ENCODE measurements around the gene DNAH8. TPM values are rescaled to one million over a fixed set of nuclear protein-coding genes. Genes with fewer than 3 reads are reported as not detected.
A peak's percentile ranks its signal among the peaks of the same experiment; 100 is the strongest.

Gene DNAH8
- total and polyA plus RNA-seq, 11 donors = 0.02 to 0.50 (median 0.02) TPM; not detected in 8

DNA sequence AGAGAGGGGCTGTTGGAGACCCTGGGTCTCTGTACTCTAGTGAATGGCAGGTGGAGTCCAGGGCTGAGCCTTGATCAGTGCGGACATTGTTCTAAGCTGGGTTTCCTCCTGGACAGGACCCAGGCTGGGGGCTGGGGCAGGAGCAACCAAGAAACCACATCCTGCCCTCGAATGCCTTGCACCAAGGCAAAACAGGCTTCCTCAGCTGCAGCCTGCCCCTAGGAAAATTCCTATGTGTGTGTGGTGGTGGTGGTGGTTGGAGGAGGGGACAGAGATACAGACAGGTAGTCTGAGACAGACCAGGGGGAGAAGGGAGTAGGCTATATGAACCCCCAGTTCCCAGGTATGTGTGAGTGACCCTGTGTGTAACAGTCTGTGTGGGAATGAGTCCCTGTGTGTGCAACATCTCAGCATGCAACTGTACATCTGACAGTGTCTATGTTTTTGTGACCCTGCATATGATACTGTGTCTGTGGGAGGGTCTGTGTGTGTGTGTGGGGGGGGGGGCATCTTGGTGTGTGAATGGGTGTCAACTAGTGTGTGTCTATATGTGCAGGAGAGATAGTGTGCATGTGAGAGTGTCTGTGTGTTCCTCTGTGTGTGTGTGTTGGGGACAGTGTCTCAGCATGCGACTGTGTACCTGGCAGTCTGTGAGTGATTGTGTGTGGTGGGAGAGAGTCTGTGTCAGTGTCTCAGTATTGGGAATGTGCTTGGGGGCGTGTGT is 336.4 kb downstream of the DNAH8 start:
- no peak for TF ChIP-seq POLR2A (IDR thresholded peaks at IDR 0.05)
- TF ChIP-seq, protein P1, sequence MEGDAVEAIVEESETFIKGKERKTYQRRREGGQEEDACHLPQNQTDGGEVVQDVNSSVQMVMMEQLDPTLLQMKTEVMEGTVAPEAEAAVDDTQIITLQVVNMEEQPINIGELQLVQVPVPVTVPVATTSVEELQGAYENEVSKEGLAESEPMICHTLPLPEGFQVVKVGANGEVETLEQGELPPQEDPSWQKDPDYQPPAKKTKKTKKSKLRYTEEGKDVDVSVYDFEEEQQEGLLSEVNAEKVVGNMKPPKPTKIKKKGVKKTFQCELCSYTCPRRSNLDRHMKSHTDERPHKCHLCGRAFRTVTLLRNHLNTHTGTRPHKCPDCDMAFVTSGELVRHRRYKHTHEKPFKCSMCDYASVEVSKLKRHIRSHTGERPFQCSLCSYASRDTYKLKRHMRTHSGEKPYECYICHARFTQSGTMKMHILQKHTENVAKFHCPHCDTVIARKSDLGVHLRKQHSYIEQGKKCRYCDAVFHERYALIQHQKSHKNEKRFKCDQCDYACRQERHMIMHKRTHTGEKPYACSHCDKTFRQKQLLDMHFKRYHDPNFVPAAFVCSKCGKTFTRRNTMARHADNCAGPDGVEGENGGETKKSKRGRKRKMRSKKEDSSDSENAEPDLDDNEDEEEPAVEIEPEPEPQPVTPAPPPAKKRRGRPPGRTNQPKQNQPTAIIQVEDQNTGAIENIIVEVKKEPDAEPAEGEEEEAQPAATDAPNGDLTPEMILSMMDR (IDR thresholded peaks at IDR 0.05) = no peak
- Histone ChIP-seq H3K4me1 (peaks cover 0 to 14% (median 0%) of the 10 kb centered on the region in 12 donors), H3K27me3 (peaks cover under 1 to 60% (median 25%) of the 10 kb centered on the region in 9 donors), H3K4me3 (no peak overlapping the region), H3K36me3 (no peaks in the 10 kb centered on the region), H3K27ac (no peak overlapping the region), H3K9me3 (no peaks in the 10 kb centered on the region)
- WGBS, 4 donors = 44 to 64% (median 55%) methylated on average over 3 to 4 of the region's 4 CpGs
- intact Hi-C loops (cut with DNase I) = no loop called here
- DNase-seq (no peak), ATAC-seq (no peak)

DNA sequence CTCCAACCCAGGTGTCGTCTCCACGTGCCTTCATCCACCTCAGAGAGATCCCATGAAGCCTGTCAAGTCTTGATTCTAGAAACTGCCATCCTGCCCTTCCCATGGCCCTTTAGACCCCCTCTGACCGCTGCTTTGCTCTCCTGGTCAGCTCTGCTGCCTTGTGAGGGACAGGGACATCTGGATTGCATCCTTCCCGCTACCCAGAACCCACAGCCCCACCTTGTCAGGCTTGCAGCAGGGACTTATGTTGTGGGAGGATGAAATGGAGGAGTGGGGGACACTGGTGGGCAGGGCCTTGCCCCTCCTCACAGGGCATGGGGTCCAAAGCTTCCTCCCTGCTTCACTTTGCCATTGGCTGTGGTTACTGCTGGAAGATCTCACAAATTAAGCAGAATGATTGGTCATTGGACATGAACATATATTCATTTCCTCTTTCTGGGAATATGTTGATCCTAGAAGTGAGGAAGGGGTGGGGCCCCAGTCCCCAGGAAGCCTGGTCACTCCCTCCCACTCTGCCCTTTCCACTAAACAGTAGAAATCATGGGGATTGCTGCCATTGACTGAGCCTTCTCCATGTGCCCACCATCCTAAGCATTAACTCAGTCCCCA is 338.0 kb downstream of the DNAH8 start:
- TF ChIP-seq POLR2A (IDR thresholded peaks at IDR 0.05) = no peak
- TF ChIP-seq, protein P1 (IDR thresholded peaks at IDR 0.05) = no peak
- Histone ChIP-seq H3K4me1 (peaks cover 0 to 14% (median 0%) of the 10 kb centered on the region in 12 donors), H3K27ac (no peak overlapping the region), H3K4me3 (no peak overlapping the region), H3K36me3 (no peaks in the 10 kb centered on the region), H3K27me3 (peaks cover 0 to 44% (median 16%) of the 10 kb centered on the region in 9 donors), H3K9me3 (no peaks in the 10 kb centered on the region)
- ATAC-seq = no peak
- WGBS, 4 donors = 72 to 82% (median 81%) methylated on average over 4 of the region's 4 CpGs
- intact Hi-C loops (cut with DNase I) = no loop called here
- no peak for DNase-seq

DNA sequence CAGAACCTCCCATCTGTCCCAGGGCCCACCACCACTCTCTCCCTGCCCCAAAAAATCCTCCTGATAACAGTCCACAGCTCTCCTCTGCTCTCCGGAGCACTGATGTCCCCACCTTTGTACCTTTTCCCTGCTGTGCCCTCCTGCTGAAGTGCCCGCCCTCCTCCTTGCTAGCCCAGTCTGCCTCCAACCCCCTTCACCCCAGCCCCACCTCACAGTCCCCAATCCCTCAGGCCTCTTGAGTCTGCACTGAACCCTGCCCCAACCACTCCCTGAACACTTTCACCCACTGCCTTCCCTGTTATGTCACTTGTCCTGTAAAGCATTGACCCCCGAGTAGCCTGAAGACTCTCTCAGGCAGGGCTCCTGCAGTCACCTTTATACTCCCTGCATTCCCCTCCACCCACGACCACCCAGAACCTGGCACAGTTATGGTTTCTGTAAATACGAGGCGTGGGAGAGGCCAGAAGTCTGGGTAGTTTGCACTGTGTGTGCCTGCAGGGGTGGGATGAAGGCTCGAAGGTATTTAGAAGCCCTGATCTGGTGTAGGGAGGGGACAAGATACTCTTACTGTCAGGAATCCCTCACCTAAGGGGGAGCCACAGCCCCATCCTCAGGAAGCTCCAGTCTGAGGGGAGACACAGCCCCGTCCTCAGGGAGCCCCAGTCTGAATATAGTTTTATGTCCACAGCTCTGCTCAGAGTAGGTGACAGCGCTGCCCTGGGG is 338.9 kb downstream of the DNAH8 start:
- no peaks in the 10 kb centered on the region for H3K36me3 ChIP-seq
- peaks cover 0 to 5% (median 0%) of the 10 kb centered on the region in 12 donors for H3K4me1 ChIP-seq
- no peak for ATAC-seq
- H3K9me3 ChIP-seq = no peaks in the 10 kb centered on the region
- 66 to 70% (median 67%) methylated on average over 8 to 9 of the region's 9 CpGs for WGBS, 4 donors
- no peak for DNase-seq
- peaks cover 0 to 37% (median 7%) of the 10 kb centered on the region in 9 donors for H3K27me3 ChIP-seq
- no peak overlapping the region for H3K4me3 ChIP-seq
- no peak for TF ChIP-seq POLR2A (IDR thresholded peaks at IDR 0.05)
- TF ChIP-seq, protein P1 (IDR thresholded peaks at IDR 0.05) = no peak
- H3K27ac ChIP-seq = no peak overlapping the region
- intact Hi-C loops (cut with DNase I) = no loop called here

DNA sequence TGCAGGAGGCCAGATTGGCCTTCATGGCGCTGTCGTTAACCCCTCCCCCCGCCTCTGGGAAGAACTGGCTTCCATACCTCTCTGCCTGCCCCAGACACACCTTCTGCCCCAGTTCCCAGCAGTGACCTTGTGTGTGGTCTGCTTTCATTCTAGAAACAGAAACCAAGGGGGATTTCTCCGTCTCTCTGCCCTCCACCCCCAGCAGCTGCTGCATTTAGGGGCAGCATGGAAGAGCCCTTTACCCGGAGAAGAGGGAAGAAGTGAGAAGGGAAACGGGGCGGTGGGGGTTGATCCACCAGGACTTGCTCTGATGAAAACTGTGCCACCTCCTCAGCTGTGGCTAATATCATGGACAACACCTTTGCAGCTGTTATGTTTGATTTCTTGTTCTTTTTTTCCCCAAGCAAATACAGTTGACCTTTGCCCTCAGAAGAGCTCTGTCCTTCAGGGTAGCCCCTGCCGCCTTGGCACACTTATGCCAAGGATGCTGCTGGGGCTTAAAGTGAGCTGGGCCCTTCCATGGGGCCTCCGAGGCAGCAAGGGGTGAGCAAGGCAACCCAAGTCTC is 339.5 kb downstream of the DNAH8 start:
- peaks cover 0 to 32% (median 2%) of the 10 kb centered on the region in 9 donors for H3K27me3 ChIP-seq

More for the DNA sequence above, 339.5 kb downstream of the DNAH8 start:
- TF ChIP-seq, protein P1 (IDR thresholded peaks at IDR 0.05) = no peak
- TF ChIP-seq POLR2A (IDR thresholded peaks at IDR 0.05) = no peak
- H3K9me3 ChIP-seq = no peaks in the 10 kb centered on the region
- no peak overlapping the region for H3K27ac ChIP-seq
- no peak overlapping the region for H3K4me3 ChIP-seq
- DNase-seq = no peak
- ATAC-seq = peak in 1 of 4 donors; percentile 28
- intact Hi-C loops (cut with DNase I) = no loop called here
- no peaks in the 10 kb centered on the region for H3K4me1 ChIP-seq
- WGBS, 4 donors = 72 to 84% (median 77%) methylated on average over 9 of the region's 9 CpGs
- H3K36me3 ChIP-seq = no peaks in the 10 kb centered on the region
